ENCODE results near the gene FXYD1.

FXYD1 gene

DNA sequence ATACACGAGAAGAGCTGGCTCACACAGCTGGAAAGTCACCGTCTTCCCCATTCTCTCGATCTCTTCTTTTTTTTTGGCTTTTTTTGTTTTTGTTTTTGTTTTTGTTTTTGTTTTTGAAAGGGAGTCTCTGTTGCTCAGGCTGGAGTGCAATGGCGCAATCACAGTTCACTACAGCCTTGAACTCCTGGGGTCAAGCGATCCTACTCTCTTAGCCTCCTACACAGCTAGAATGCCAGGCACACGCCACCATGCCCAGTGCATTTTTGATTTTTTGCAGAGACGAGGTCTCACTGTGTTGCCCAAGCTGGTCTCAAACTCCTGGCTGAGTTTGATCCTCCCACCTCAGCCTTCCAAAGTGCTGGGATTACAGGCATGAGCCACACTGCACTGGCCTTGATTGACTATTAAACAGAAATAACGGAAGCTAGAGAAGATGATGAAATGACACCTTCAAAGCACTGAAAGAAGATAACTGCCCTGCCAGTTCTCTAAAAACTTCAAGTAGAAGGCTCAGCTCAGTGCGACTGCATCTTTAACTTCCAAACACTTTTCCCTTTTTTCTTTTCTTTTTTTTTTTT is 19.0 kb upstream of the FXYD1 start:
- no peaks in the 10 kb centered on the region for H3K9me3 ChIP-seq (ENCODE audit: control insufficient read depth in 1 of 2, low read length in 2 of 2)
- no peak overlapping the region for H3K27ac ChIP-seq (ENCODE audit: low read length)
- H3K4me1 ChIP-seq (ENCODE audit: control insufficient read depth in 1 of 2, insufficient read depth in 2 of 2, low read length in 2 of 2), result peaks cover 10 to 14% of the 10 kb centered on the region in 2 donors
- no peaks in the 10 kb centered on the region for H3K27me3 ChIP-seq (ENCODE audit: low read depth, low read length)
- no peak overlapping the region for H3K4me3 ChIP-seq (ENCODE audit: low read depth in 1 of 2, low read length in 2 of 2)
- peaks cover 0 to 10% of the 10 kb centered on the region in 2 donors for H3K36me3 ChIP-seq (ENCODE audit: control insufficient read depth in 1 of 2, insufficient read depth in 2 of 2, low read length in 2 of 2)

GRCh38 chr19:35120492-35120891 is 18.1 kb upstream of the FXYD1 start:
- H3K27ac ChIP-seq (ENCODE audit: low read length), result no peak overlapping the region
- no peaks in the 10 kb centered on the region for H3K9me3 ChIP-seq (ENCODE audit: control insufficient read depth in 1 of 2, low read length in 2 of 2)
- peaks cover 0 to 10% of the 10 kb centered on the region in 2 donors for H3K36me3 ChIP-seq (ENCODE audit: control insufficient read depth in 1 of 2, insufficient read depth in 2 of 2, low read length in 2 of 2)
- H3K27me3 ChIP-seq (ENCODE audit: low read depth, low read length), result no peaks in the 10 kb centered on the region
- H3K4me1 ChIP-seq (ENCODE audit: control insufficient read depth in 1 of 2, insufficient read depth in 2 of 2, low read length in 2 of 2), result peaks cover 14 to 18% of the 10 kb centered on the region in 2 donors
- no peak overlapping the region for H3K4me3 ChIP-seq (ENCODE audit: low read depth in 1 of 2, low read length in 2 of 2)

- Histone ChIP-seq H3K27ac (ENCODE audit: low read length) (no peak overlapping the region), H3K9me3 (ENCODE audit: control insufficient read depth in 1 of 2, low read length in 2 of 2) (no peaks in the 10 kb centered on the region), H3K4me1 (ENCODE audit: control insufficient read depth in 1 of 2, insufficient read depth in 2 of 2, low read length in 2 of 2) (peaks cover 14 to 18% of the 10 kb centered on the region in 2 donors), H3K36me3 (ENCODE audit: control insufficient read depth in 1 of 2, insufficient read depth in 2 of 2, low read length in 2 of 2) (peaks cover 0 to 10% of the 10 kb centered on the region in 2 donors), H3K27me3 (ENCODE audit: low read depth, low read length) (no peaks in the 10 kb centered on the region), H3K4me3 (ENCODE audit: low read depth in 1 of 2, low read length in 2 of 2) (no peak overlapping the region)
Measured at GRCh38 chr19:35120898-35121297, 17.7 kb upstream of the FXYD1 start.

DNA sequence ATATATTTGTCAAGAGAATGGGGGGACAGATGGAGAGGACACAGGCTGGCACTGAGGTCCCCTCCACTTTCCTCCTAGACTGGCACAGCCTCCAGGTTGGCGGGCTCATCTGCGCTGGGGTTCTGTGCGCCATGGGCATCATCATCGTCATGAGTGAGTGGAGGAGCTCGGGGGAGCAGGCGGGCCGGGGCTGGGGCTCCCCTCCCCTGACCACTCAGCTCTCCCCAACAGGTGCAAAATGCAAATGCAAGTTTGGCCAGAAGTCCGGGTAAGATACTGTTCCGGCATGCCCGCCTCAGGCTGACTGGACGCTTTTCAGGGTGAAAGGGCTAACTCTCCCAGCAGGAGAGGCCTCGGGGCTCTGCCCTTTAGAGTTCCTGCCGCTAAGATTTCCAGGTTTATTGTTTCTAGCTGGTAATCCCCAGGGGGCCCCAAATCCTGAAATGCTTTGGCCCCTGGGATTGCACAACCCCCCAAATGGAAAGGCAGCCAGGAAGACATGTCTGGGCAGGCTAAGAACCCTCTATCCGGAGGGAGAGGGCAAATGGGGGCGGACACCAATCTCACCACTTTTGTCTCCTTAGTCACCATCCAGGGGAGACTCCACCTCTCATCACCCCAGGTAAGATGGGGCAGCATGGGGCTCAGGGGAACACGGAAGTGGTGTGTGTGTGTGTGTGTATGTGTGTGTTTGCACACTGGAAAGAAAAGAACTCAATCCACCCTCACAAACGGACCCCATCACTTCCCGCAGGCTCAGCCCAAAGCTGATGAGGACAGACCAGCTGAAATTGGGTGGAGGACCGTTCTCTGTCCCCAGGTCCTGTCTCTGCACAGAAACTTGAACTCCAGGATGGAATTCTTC is 15.7 kb upstream of the FXYD1 start:
- Histone ChIP-seq H3K4me1 (ENCODE audit: control insufficient read depth in 1 of 2, insufficient read depth in 2 of 2, low read length in 2 of 2) (peaks cover 14 to 18% of the 10 kb centered on the region in 2 donors), H3K9me3 (ENCODE audit: control insufficient read depth in 1 of 2, low read length in 2 of 2) (no peaks in the 10 kb centered on the region), H3K27me3 (ENCODE audit: low read depth, low read length) (no peaks in the 10 kb centered on the region), H3K27ac (ENCODE audit: low read length) (no peak overlapping the region), H3K4me3 (ENCODE audit: low read depth in 1 of 2, low read length in 2 of 2) (peak overlapping the region in 1 of 2 donors; percentile 52), H3K36me3 (ENCODE audit: control insufficient read depth in 1 of 2, insufficient read depth in 2 of 2, low read length in 2 of 2) (peaks cover 0 to 10% of the 10 kb centered on the region in 2 donors)

- peaks cover 0 to 10% of the 10 kb centered on the region in 2 donors for H3K36me3 ChIP-seq (ENCODE audit: control insufficient read depth in 1 of 2, insufficient read depth in 2 of 2, low read length in 2 of 2)
- peak overlapping the region; percentile 52 to 82 for H3K4me3 ChIP-seq (ENCODE audit: low read depth in 1 of 2, low read length in 2 of 2)
- H3K9me3 ChIP-seq (ENCODE audit: control insufficient read depth in 1 of 2, low read length in 2 of 2), result no peaks in the 10 kb centered on the region
- H3K27me3 ChIP-seq (ENCODE audit: low read depth, low read length), result no peaks in the 10 kb centered on the region
- H3K4me1 ChIP-seq (ENCODE audit: control insufficient read depth in 1 of 2, insufficient read depth in 2 of 2, low read length in 2 of 2), result peaks cover 14 to 18% of the 10 kb centered on the region in 2 donors
- peak overlapping the region; percentile 91 for H3K27ac ChIP-seq (ENCODE audit: low read length)
Measured at GRCh38 chr19:35123573-35123972, 15.1 kb upstream of the FXYD1 start.

DNA sequence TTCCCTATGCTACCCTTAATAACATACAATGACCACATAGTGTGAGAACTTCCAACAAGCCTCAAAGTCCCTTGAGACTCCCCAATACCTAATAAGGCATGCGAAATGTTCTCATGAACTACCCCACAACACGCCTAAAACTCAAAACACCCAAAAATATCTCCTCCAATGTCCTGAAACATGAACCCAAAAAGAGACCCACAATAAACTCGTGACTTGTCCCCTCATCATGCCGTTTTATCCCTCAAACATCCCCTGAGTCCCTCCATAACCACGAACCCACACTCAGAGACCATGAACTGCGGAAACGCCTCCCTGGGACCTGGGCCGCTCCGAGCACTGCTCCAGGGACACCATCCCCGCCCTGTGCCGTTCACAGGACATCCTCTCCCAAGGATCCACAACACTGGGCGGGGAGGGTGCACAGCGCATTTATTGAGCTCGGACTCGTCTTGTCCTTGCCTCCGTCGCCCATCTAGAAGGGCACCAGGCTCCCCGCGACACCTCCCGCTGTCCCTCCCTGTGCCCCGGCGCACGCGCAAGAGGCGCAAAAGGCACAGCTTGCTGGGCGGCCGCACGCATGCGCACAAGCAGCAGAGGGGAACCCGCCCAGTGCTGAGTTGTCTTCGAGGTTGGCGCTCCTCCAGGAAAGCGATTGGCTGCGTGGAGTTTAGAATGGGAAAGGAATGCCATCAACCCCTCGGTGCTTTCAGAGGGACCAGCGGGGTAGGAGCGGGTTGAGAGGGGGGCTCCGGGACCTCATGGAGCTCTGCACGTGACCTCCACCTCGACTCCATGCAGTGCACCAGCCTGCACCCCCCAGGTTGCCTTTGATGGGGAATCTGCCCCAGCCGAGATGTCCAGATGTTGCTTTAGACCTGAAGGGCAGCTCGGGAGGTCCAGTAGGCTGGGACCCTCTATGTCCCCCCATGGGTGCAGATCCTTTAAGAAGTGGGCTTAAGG is 14.2 kb upstream of the FXYD1 start:
- Histone ChIP-seq H3K27me3 (ENCODE audit: low read depth, low read length) (no peaks in the 10 kb centered on the region), H3K27ac (ENCODE audit: low read length) (peak overlapping the region; percentile 91), H3K9me3 (ENCODE audit: control insufficient read depth in 1 of 2, low read length in 2 of 2) (no peaks in the 10 kb centered on the region), H3K36me3 (ENCODE audit: control insufficient read depth in 1 of 2, insufficient read depth in 2 of 2, low read length in 2 of 2) (peaks cover 0 to 10% of the 10 kb centered on the region in 2 donors), H3K4me1 (ENCODE audit: control insufficient read depth in 1 of 2, insufficient read depth in 2 of 2, low read length in 2 of 2) (peaks cover 14 to 18% of the 10 kb centered on the region in 2 donors), H3K4me3 (ENCODE audit: low read depth in 1 of 2, low read length in 2 of 2) (peak overlapping the region; percentile 52 to 82)

GRCh38 chr19:35125270-35125717 is 13.3 kb upstream of the FXYD1 start:
- no peak overlapping the region for H3K4me3 ChIP-seq (ENCODE audit: low read depth in 1 of 2, low read length in 2 of 2)
- H3K27ac ChIP-seq (ENCODE audit: low read length), result no peak overlapping the region

GRCh38 chr19:35125749-35126623 is 12.6 kb upstream of the FXYD1 start:
- Histone ChIP-seq H3K9me3 (ENCODE audit: control insufficient read depth in 1 of 2, low read length in 2 of 2) (no peaks in the 10 kb centered on the region), H3K36me3 (ENCODE audit: control insufficient read depth in 1 of 2, insufficient read depth in 2 of 2, low read length in 2 of 2) (peaks cover 0 to 10% of the 10 kb centered on the region in 2 donors), H3K27ac (ENCODE audit: low read length) (no peak overlapping the region), H3K4me1 (ENCODE audit: control insufficient read depth in 1 of 2, insufficient read depth in 2 of 2, low read length in 2 of 2) (peaks cover 13 to 14% of the 10 kb centered on the region in 2 donors), H3K4me3 (ENCODE audit: low read depth in 1 of 2, low read length in 2 of 2) (no peak overlapping the region), H3K27me3 (ENCODE audit: low read depth, low read length) (no peaks in the 10 kb centered on the region)

More at GRCh38 chr19:35125270-35125717, 13.3 kb upstream of the FXYD1 start:
- H3K4me1 ChIP-seq (ENCODE audit: control insufficient read depth in 1 of 2, insufficient read depth in 2 of 2, low read length in 2 of 2), result peaks cover 14 to 18% of the 10 kb centered on the region in 2 donors
- H3K9me3 ChIP-seq (ENCODE audit: control insufficient read depth in 1 of 2, low read length in 2 of 2), result no peaks in the 10 kb centered on the region
- H3K27me3 ChIP-seq (ENCODE audit: low read depth, low read length), result no peaks in the 10 kb centered on the region
- peaks cover 0 to 10% of the 10 kb centered on the region in 2 donors for H3K36me3 ChIP-seq (ENCODE audit: control insufficient read depth in 1 of 2, insufficient read depth in 2 of 2, low read length in 2 of 2)

- Histone ChIP-seq H3K27ac (ENCODE audit: low read length) (no peak overlapping the region), H3K4me1 (ENCODE audit: control insufficient read depth in 1 of 2, insufficient read depth in 2 of 2, low read length in 2 of 2) (peaks cover 12 to 14% of the 10 kb centered on the region in 2 donors), H3K9me3 (ENCODE audit: control insufficient read depth in 1 of 2, low read length in 2 of 2) (no peaks in the 10 kb centered on the region), H3K36me3 (ENCODE audit: control insufficient read depth in 1 of 2, insufficient read depth in 2 of 2, low read length in 2 of 2) (peaks cover 0 to 13% of the 10 kb centered on the region in 2 donors), H3K27me3 (ENCODE audit: low read depth, low read length) (no peaks in the 10 kb centered on the region), H3K4me3 (ENCODE audit: low read depth in 1 of 2, low read length in 2 of 2) (no peak overlapping the region)
Measured at GRCh38 chr19:35126624-35126959, 12.0 kb upstream of the FXYD1 start.

DNA sequence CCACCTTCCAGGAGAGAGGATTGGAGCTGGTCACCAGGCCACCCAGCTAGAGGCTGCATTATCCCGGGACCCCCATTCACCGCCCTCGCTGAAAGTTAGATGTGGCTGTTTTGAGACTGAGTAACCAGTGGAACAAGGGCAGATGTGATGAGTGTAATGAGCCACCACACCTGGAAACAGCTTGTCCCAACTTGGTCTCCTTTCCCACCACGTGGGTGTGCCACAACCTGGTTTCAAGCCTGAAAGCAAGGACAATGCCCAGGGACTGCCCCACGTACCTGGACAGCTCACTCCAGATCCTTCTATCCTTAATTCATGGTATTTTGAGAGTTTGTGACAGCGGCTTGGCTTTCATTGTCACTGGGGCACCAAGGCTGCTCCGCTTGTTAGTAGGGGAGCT is 10.8 kb upstream of the FXYD1 start:
- Histone ChIP-seq H3K9me3 (ENCODE audit: control insufficient read depth in 1 of 2, low read length in 2 of 2) (no peaks in the 10 kb centered on the region), H3K4me1 (ENCODE audit: control insufficient read depth in 1 of 2, insufficient read depth in 2 of 2, low read length in 2 of 2) (peaks cover 12 to 14% of the 10 kb centered on the region in 2 donors), H3K36me3 (ENCODE audit: control insufficient read depth in 1 of 2, insufficient read depth in 2 of 2, low read length in 2 of 2) (peaks cover 0 to 15% of the 10 kb centered on the region in 2 donors), H3K27ac (ENCODE audit: low read length) (no peak overlapping the region), H3K27me3 (ENCODE audit: low read depth, low read length) (no peaks in the 10 kb centered on the region), H3K4me3 (ENCODE audit: low read depth in 1 of 2, low read length in 2 of 2) (no peak overlapping the region)
